ENCODE measurements around the gene USP19.

DNA sequence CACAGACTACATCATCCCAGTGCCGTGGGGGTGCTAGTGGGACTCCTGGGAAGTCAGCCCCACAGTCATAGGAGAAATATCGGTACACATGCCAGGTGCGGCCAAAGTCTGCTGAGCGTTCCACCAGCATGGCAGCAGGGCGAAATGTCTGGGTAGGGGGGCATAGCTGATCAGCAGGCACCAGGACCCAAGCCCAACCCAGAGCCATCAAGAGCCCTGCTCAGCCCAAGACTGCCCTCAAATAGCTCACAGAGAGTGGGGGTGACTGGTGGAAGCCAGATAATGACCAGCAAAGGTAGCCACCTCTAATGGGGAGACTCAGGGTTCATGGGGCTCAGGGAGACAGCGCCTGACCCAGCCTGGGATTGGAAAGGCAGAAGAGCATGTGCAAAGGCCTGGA lies 11.0 kb upstream of the USP19 start:
- TF ChIP-seq, protein P1, sequence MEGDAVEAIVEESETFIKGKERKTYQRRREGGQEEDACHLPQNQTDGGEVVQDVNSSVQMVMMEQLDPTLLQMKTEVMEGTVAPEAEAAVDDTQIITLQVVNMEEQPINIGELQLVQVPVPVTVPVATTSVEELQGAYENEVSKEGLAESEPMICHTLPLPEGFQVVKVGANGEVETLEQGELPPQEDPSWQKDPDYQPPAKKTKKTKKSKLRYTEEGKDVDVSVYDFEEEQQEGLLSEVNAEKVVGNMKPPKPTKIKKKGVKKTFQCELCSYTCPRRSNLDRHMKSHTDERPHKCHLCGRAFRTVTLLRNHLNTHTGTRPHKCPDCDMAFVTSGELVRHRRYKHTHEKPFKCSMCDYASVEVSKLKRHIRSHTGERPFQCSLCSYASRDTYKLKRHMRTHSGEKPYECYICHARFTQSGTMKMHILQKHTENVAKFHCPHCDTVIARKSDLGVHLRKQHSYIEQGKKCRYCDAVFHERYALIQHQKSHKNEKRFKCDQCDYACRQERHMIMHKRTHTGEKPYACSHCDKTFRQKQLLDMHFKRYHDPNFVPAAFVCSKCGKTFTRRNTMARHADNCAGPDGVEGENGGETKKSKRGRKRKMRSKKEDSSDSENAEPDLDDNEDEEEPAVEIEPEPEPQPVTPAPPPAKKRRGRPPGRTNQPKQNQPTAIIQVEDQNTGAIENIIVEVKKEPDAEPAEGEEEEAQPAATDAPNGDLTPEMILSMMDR (IDR thresholded peaks at IDR 0.05 in 8 of 11, conservative IDR thresholded peaks at IDR 0.05 in 3 of 11), result no peak
- TF ChIP-seq POLR2A (IDR thresholded peaks at IDR 0.05), result no peak
